Endodermal cell (in vitro differentiated cells): ENCODE data around the gene ZNF445. TPM values are rescaled to one million over a fixed set of nuclear protein-coding genes. Genes with fewer than 3 reads are reported as not detected.
"Not testable (repeated sequence)": the region's sequence is repeated elsewhere in the genome, so short reads cannot be mapped to it uniquely, and the experiment has no call there.

Experiments used
- DNase-seq: peaks from one replicate; pipeline ENCODE4 v3.0.0-alpha.2; 2017
- H3K27ac ChIP-seq: 2 replicates; pipeline ENCODE4 v1.5.1; 2013; ENCODE audit warnings: mild to moderate bottlenecking, low read depth, low read length, moderate library complexity
- H3K27me3 ChIP-seq: 2 replicates; pipeline ENCODE4 v1.6.1; 2013; ENCODE audit warnings: mild to moderate bottlenecking, low read length, moderate library complexity; ENCODE audit not compliant: insufficient read depth, control insufficient read depth, poor library complexity, severe bottlenecking
- H3K36me3 ChIP-seq: 2 replicates; pipeline ENCODE4 v1.7.0; 2013; ENCODE audit warnings: mild to moderate bottlenecking, low read length, moderate library complexity; ENCODE audit not compliant: control insufficient read depth, insufficient read depth
- H3K4me1 ChIP-seq: one replicate; pipeline ENCODE4 v1.7.0; 2013; ENCODE audit warnings: low read length; ENCODE audit not compliant: control insufficient read depth, insufficient read depth
- H3K4me3 ChIP-seq: 2 replicates; pipeline ENCODE4 v1.5.1; 2013; ENCODE audit warnings: mild to moderate bottlenecking, low read length, moderate library complexity
- H3K9ac ChIP-seq: 2 replicates; pipeline ENCODE4 v1.6.1; 2013; ENCODE audit warnings: mild to moderate bottlenecking, low read length, moderate library complexity; ENCODE audit not compliant: poor library complexity, severe bottlenecking; ENCODE audit errors: extremely low read depth
- H3K9me3 ChIP-seq: 2 replicates; pipeline ENCODE4 v1.6.1; 2013; ENCODE audit warnings: mild to moderate bottlenecking, low read length, moderate library complexity; ENCODE audit not compliant: control insufficient read depth
- H3K27ac Mint-ChIP-seq: 2 replicates; pipeline ENCODE4 v1.8.0; 2020; ENCODE audit warnings: mixed read lengths
- H3K27me3 Mint-ChIP-seq: 2 replicates; pipeline ENCODE4 v1.8.0; 2021; ENCODE audit warnings: mild to moderate bottlenecking, mixed read lengths; ENCODE audit not compliant: insufficient read depth
- H3K36me3 Mint-ChIP-seq: 2 replicates; pipeline ENCODE4 v1.8.0; 2020; ENCODE audit warnings: low read depth, mixed read lengths
- H3K4me1 Mint-ChIP-seq: 2 replicates; pipeline ENCODE4 v1.8.0; 2020; ENCODE audit warnings: mixed read lengths
- H3K4me3 Mint-ChIP-seq: 2 replicates; pipeline ENCODE4 v1.8.0; 2020; ENCODE audit warnings: mild to moderate bottlenecking, moderate library complexity, mixed read lengths
- H3K9me3 Mint-ChIP-seq: 2 replicates; pipeline ENCODE4 v1.8.0; 2020; ENCODE audit warnings: mild to moderate bottlenecking, mixed read lengths
- CTCF ChIP-seq: fragments of 200-600 bp; sonication (generic); conservative IDR thresholded peaks from 2 replicates; pipeline ENCODE4 v1.5.0; 2021; ENCODE audit warnings: antibody characterized with exemption, mild to moderate bottlenecking
- WGBS, 2 experiments: methylation state at CpG; one replicate each; pipeline versions ENCODE4 v1.1.5 to v1.1.7; 2013; ENCODE audit warnings: missing lambda C conversion rate in 2 of 2, mixed read lengths in 1 of 2; ENCODE audit not compliant: insufficient coverage in 1 of 2, insufficient read length in 1 of 2; 5-methylcytosine and 5-hydroxymethylcytosine counted together
- total RNA-seq, 2 donors: library from RNA; stranded (reverse); fragmentation: NEBNext Ultra II Directional in 1 of 2; extraction: Animal tissue kit (Norgen Biotek cat#: 25700) in 1 of 2; gene quantifications; 2 replicates in 1 of 2; 3 replicates in 1 of 2; pipeline ENCODE4 v1.2.1, GENCODE V29; 2021

ZNF445 gene
- total RNA-seq, 2 donors from 2014 or later, result 35.4 to 56.9 TPM

- H3K27me3 ChIP-seq, result no peaks in the 10 kb centered on the region
- H3K27me3 Mint-ChIP-seq, result no peaks in the 10 kb centered on the region
- no peak overlapping the region for H3K4me3 ChIP-seq
- peaks cover 41% of the 10 kb centered on the region for H3K9me3 Mint-ChIP-seq
- no peaks in the 10 kb centered on the region for H3K4me1 ChIP-seq
- no peak overlapping the region for H3K4me3 Mint-ChIP-seq
- WGBS, 2 experiments, result 91 to 98% methylated on average over 1 of the region's 1 CpG
- H3K27ac Mint-ChIP-seq, result no peak overlapping the region
- no peak overlapping the region for H3K9ac ChIP-seq
- H3K36me3 ChIP-seq, result peaks cover 42% of the 10 kb centered on the region
- no peak overlapping the region for H3K27ac ChIP-seq
- TF ChIP-seq CTCF, result no peak
- DNase-seq, result no peak
- H3K4me1 Mint-ChIP-seq, result peaks cover 3% of the 10 kb centered on the region
- H3K9me3 ChIP-seq, result peaks cover 41% of the 10 kb centered on the region
- peaks cover 51% of the 10 kb centered on the region for H3K36me3 Mint-ChIP-seq
These were observed 27.1 kb upstream of the ZNF445 start for GRCh38 chr3:44504566-44504965.

- Mint-ChIP-seq H3K36me3 (peaks cover 64% of the 10 kb centered on the region), H3K9me3 (peaks cover 55% of the 10 kb centered on the region)
- not testable (repeated sequence) for H3K4me1 Mint-ChIP-seq, H3K27me3 ChIP-seq, H3K27ac ChIP-seq, DNase-seq, H3K4me1 ChIP-seq, H3K27ac Mint-ChIP-seq, H3K27me3 Mint-ChIP-seq, H3K4me3 Mint-ChIP-seq, H3K4me3 ChIP-seq, H3K9ac ChIP-seq
- peaks cover 55% of the 10 kb centered on the region for H3K36me3 ChIP-seq
- H3K9me3 ChIP-seq, result peaks cover 55% of the 10 kb centered on the region
- 91 to 100% methylated on average over 1 to 2 of the region's 2 CpGs for WGBS, 2 experiments
These were observed 25.7 kb upstream of the ZNF445 start for GRCh38 chr3:44503178-44503577.

GRCh38 chr3:44501971-44502370 lies 24.5 kb upstream of the ZNF445 start:
- H3K4me1 Mint-ChIP-seq, result no peaks in the 10 kb centered on the region
- Histone ChIP-seq H3K9me3 (peaks cover 65% of the 10 kb centered on the region), H3K9ac (no peak overlapping the region), H3K4me1 (no peaks in the 10 kb centered on the region), H3K36me3 (peaks cover 63% of the 10 kb centered on the region), H3K27me3 (no peaks in the 10 kb centered on the region), H3K4me3 (no peak overlapping the region), H3K27ac (no peak overlapping the region)
- peaks cover 65% of the 10 kb centered on the region for H3K9me3 Mint-ChIP-seq
- 98% methylated on average over 3 of the region's 3 CpGs; no CpG with 5 or more reads in 1 of the 2 experiments for WGBS, 2 experiments
- TF ChIP-seq CTCF, result no peak
- no peak overlapping the region for H3K4me3 Mint-ChIP-seq
- no peaks in the 10 kb centered on the region for H3K27me3 Mint-ChIP-seq
- DNase-seq, result no peak
- H3K27ac Mint-ChIP-seq, result no peak overlapping the region
- H3K36me3 Mint-ChIP-seq, result peaks cover 76% of the 10 kb centered on the region

- DNase-seq, H3K4me3 Mint-ChIP-seq, H3K27ac ChIP-seq, H3K27me3 Mint-ChIP-seq, H3K27me3 ChIP-seq, H3K27ac Mint-ChIP-seq, H3K4me1 ChIP-seq, H3K9ac ChIP-seq, H3K4me1 Mint-ChIP-seq: not testable (repeated sequence)
- H3K4me3 ChIP-seq, result peak overlapping the region; percentile 40
- Mint-ChIP-seq H3K9me3 (peaks cover 63% of the 10 kb centered on the region), H3K36me3 (peaks cover 75% of the 10 kb centered on the region)
- 100% methylated on average over 2 to 4 of the region's 4 CpGs for WGBS, 2 experiments
- H3K36me3 ChIP-seq, result peaks cover 56% of the 10 kb centered on the region
- H3K9me3 ChIP-seq, result peaks cover 60% of the 10 kb centered on the region
These were observed 22.4 kb upstream of the ZNF445 start for GRCh38 chr3:44499899-44500168.
